Measurements from ENCODE around the gene SYDE2. TPM values are rescaled to one million over a fixed set of nuclear protein-coding genes. Genes with fewer than 3 reads are reported as not detected.

The SYDE2 gene
- polyA plus RNA-seq, 2 of the 4 experiments (the other 2 are of a cell fraction) = 0.92 to 2.6 TPM

- Histone ChIP-seq H3K4me3 (no peak overlapping the region), H3K4me1 (no peaks in the 10 kb centered on the region), H3K27ac (no peak overlapping the region), H3K4me2 (no peak overlapping the region), H3K9me3 (no peaks in the 10 kb centered on the region)
- ChIA-PET CTCF (interaction anchor here (0.6 to 1.0 kb wide), 2 partner anchors 11 to 34 kb away, joined by 3 to 4 read pairs; no protein-coding TSS in a partner anchor), POLR2A (interaction anchor here (0.6 kb wide), 1 partner anchor 1197 kb away, joined by 3 read pairs; no protein-coding TSS in a partner anchor)
- ATAC-seq (no peak), FAIRE-seq (no peak), DNase-seq (ENCODE audit: low read depth in 1 of 2, low spot score in 1 of 2) (no peak)
- WGBS (ENCODE audit: missing lambda C conversion rate) = 100% methylated on average over 2 of the region's 2 CpGs
- no peak for TF ChIP-seq EP300 (IDR thresholded peaks at IDR 0.05)
- TF ChIP-seq FOSL2 (IDR thresholded peaks at IDR 0.05) = no peak
- TF ChIP-seq FOSL2 (CRISPR knock-in tag; IDR thresholded peaks at IDR 0.05) = no peak
- TF ChIP-seq ZC3H11A (IDR thresholded peaks at IDR 0.05) = no peak
- no peak for TF ChIP-seq REST (IDR thresholded peaks at IDR 0.05)
- TF ChIP-seq NR3C1 (IDR thresholded peaks at IDR 0.05) = no peak
- no peak for TF ChIP-seq RFX5 (IDR thresholded peaks at IDR 0.05)
- TF ChIP-seq GATA3 (IDR thresholded peaks at IDR 0.05; ENCODE audit: borderline replicate concordance) = no peak
- TF ChIP-seq USF2 (IDR thresholded peaks at IDR 0.05) = no peak
- no peak for TF ChIP-seq ZNF302 (CRISPR knock-in tag; IDR thresholded peaks at IDR 0.05)
- no peak for TF ChIP-seq RNF2 (IDR thresholded peaks at IDR 0.05; ENCODE audit: borderline replicate concordance, low read depth)
- TF ChIP-seq HOXB13 (CRISPR knock-in tag; IDR thresholded peaks at IDR 0.05; ENCODE audit: low read depth) = no peak
- no peak for TF ChIP-seq SREBF2 (IDR thresholded peaks at IDR 0.05)
- no peak for TF ChIP-seq NFE2L2 (conservative IDR thresholded peaks at IDR 0.05; ENCODE audit: low read length)
These were observed 19.9 kb downstream of the SYDE2 start for GRCh38 chr1:85180869-85181268.

- no peak overlapping the region for H3K4me2 ChIP-seq
- WGBS (ENCODE audit: missing lambda C conversion rate) = 66% methylated on average over 2 of the region's 2 CpGs
- no peaks in the 10 kb centered on the region for H3K9me3 ChIP-seq
- DNase-seq (ENCODE audit: low read depth in 1 of 2, low spot score in 1 of 2) (no peak), ATAC-seq (no peak), FAIRE-seq (no peak)
- no peak overlapping the region for H3K4me3 ChIP-seq
- CTCF ChIA-PET = no interaction called here
- no peaks in the 10 kb centered on the region for H3K4me1 ChIP-seq
- no peak overlapping the region for H3K27ac ChIP-seq
- POLR2A ChIA-PET = no interaction called here
- TF ChIP-seq ELK1 (IDR thresholded peaks at IDR 0.05; ENCODE audit: low read depth, low read length) (no peak), HOXB13 (CRISPR knock-in tag; IDR thresholded peaks at IDR 0.05; ENCODE audit: low read depth) (no peak), NFE2L2 (conservative IDR thresholded peaks at IDR 0.05; ENCODE audit: low read length) (no peak), SREBF2 (IDR thresholded peaks at IDR 0.05) (no peak), FOSB (CRISPR knock-in tag; IDR thresholded peaks at IDR 0.05) (no peak), CTCF (IDR thresholded peaks at IDR 0.05) (no peak), JUN (IDR thresholded peaks at IDR 0.05) (no peak), ZFP36 (IDR thresholded peaks at IDR 0.05; ENCODE audit: borderline replicate concordance, partially characterized antibody) (no peak), ZC3H11A (IDR thresholded peaks at IDR 0.05) (no peak), GATA3 (IDR thresholded peaks at IDR 0.05; ENCODE audit: borderline replicate concordance) (no peak), FOXS1 (CRISPR knock-in tag; IDR thresholded peaks at IDR 0.05) (no peak), PHF8 (IDR thresholded peaks at IDR 0.05; ENCODE audit: borderline replicate concordance, low read depth) (no peak)
These were observed 21.3 kb downstream of the SYDE2 start for GRCh38 chr1:85179522-85179921.
